HK-2 (cell line): ENCODE results near the gene ZNF436.

Source experiments
- DNase-seq: peaks from one replicate; pipeline ENCODE4 v3.0.0-alpha.2; 2018; ENCODE audit not compliant: unreplicated experiment

ZNF436 gene

GRCh38 chr1:23369335-23370013 lies at the start of gene ZNF436:
Gene ZNF436 (minus strand): TSS chr1:23369836. CDS start chr1:23368005, 1,831 bp downstream.
- DNase-seq, result peak; percentile 71

GRCh38 chr1:23419180-23419579 lies 49.5 kb upstream of the ZNF436 start:
- DNase-seq, result no peak

GRCh38 chr1:23417570-23417969 lies 47.9 kb upstream of the ZNF436 start:
- no peak for DNase-seq

GRCh38 chr1:23416964-23417363 lies 47.3 kb upstream of the ZNF436 start:
- DNase-seq, result no peak

GRCh38 chr1:23408797-23409290 lies 39.2 kb upstream of the ZNF436 start:
- DNase-seq, result no peak

- no peak for DNase-seq
These were observed 37.5 kb upstream of the ZNF436 start for GRCh38 chr1:23407016-23407630.

- DNase-seq, result no peak
These were observed 36.3 kb upstream of the ZNF436 start for GRCh38 chr1:23405946-23406345.

- peak; percentile 97 for DNase-seq
These were observed 34.3 kb upstream of the ZNF436 start for GRCh38 chr1:23403735-23404486.

GRCh38 chr1:23403355-23403734 lies 33.7 kb upstream of the ZNF436 start:
- DNase-seq, result no peak

GRCh38 chr1:23403038-23403336 lies 33.4 kb upstream of the ZNF436 start:
- DNase-seq, result peak; percentile 65

- no peak for DNase-seq
These were observed 32.8 kb upstream of the ZNF436 start for GRCh38 chr1:23402286-23403037.

- no peak for DNase-seq
These were observed 31.7 kb upstream of the ZNF436 start for GRCh38 chr1:23401313-23401712.

- no peak for DNase-seq
These were observed 30.9 kb upstream of the ZNF436 start for GRCh38 chr1:23400324-23401114.

- DNase-seq, result no peak
These were observed 29.6 kb upstream of the ZNF436 start for GRCh38 chr1:23399229-23399628.

GRCh38 chr1:23397908-23398307 lies 28.3 kb upstream of the ZNF436 start:
- no peak for DNase-seq

- no peak for DNase-seq
These were observed 26.7 kb upstream of the ZNF436 start for GRCh38 chr1:23396380-23396779.

- no peak for DNase-seq
These were observed 26.2 kb upstream of the ZNF436 start for GRCh38 chr1:23395849-23396248.

- no peak for DNase-seq
These were observed 25.6 kb upstream of the ZNF436 start for GRCh38 chr1:23395154-23395724.

GRCh38 chr1:23394684-23395083 lies 25.0 kb upstream of the ZNF436 start:
- DNase-seq, result peak; percentile 61

GRCh38 chr1:23394181-23394580 lies 24.5 kb upstream of the ZNF436 start:
- no peak for DNase-seq

GRCh38 chr1:23393706-23394105 lies 24.1 kb upstream of the ZNF436 start:
- DNase-seq, result peak; percentile 91
